Prostate gland (tissue), 2 donors: ENCODE measurements around the gene RUSF1. TPM values are rescaled to one million over a fixed set of nuclear protein-coding genes. Genes with fewer than 3 reads are reported as not detected.

ENCODE experiments used
- DNase-seq: peaks from one replicate; pipeline ENCODE4 v3.0.0-alpha.2; 2019; ENCODE audit warnings: low spot score
- H3K27ac ChIP-seq, 2 donors: fragments of 200-600 bp; sonication (generic); 2 replicates each; pipeline ENCODE4 v1.5.1; 2017 to 2019
- H3K27me3 ChIP-seq: fragments of 200-600 bp; sonication (generic); replicated peaks from 2 replicates; pipeline ENCODE4 v1.5.1; 2019; ENCODE audit not compliant: insufficient read depth
- H3K36me3 ChIP-seq, 2 donors: fragments of 200-600 bp; sonication (generic); 1 replicate in 1 of 2; 2 replicates in 1 of 2; pipeline versions ENCODE4 v1.5.1 to v1.8.1; 2017 to 2019
- H3K4me1 ChIP-seq: fragments of 200-600 bp; sonication (generic); replicated peaks from 2 replicates; pipeline ENCODE4 v1.5.1; 2019
- H3K4me3 ChIP-seq, 2 donors: fragments of 200-600 bp; sonication (generic); 2 replicates each; pipeline ENCODE4 v1.5.1; 2017 to 2019
- H3K9me3 ChIP-seq: fragments of 200-600 bp; sonication (generic); 2 replicates; pipeline ENCODE4 v1.5.1; 2017
- POLR2A ChIP-seq: fragments of 450-650 bp; IDR thresholded peaks from one replicate; pipeline ENCODE4 v1.6.1; 2016; ENCODE audit warnings: antibody characterized with exemption, mild to moderate bottlenecking
- POLR2AphosphoS5 ChIP-seq: sonication (generic); formaldehyde crosslinking; IDR thresholded peaks from one replicate; pipeline ENCODE4 v1.6.1; 2017; ENCODE audit warnings: antibody characterized with exemption
- WGBS: methylation state at CpG from one replicate; pipeline ENCODE4 v1.1.5; 2018; 5-methylcytosine and 5-hydroxymethylcytosine counted together
- intact Hi-C: fragments of 100-400 bp; cut with DNase I; formaldehyde crosslinking; loops from one replicate; pipeline ENCODE4 v1.14.2; 2022
- total RNA-seq, 2 donors: library from RNA; depleted of rRNA; stranded (reverse); fragments of >200 nt; gene quantifications; one replicate each; pipeline ENCODE4 v1.1.0, GENCODE V29; 2016
- TF ChIP-seq, protein P1 (sequence below), 4 experiments: fragments of 200-600 bp in 2 of 4; fragments of 450-650 bp in 2 of 4; sonication (generic) in 2 of 4; IDR thresholded peaks; 1 replicate in 3 of 4; 2 replicates in 1 of 4; pipeline ENCODE4 v1.5.1; 2016 to 2019; ENCODE audit warnings: antibody characterized with exemption in 4 of 4, mild to moderate bottlenecking in 2 of 4, moderate library complexity in 2 of 4

Gene RUSF1
- total RNA-seq, 2 donors from 2014 or later, result 142 to 153 TPM

DNA sequence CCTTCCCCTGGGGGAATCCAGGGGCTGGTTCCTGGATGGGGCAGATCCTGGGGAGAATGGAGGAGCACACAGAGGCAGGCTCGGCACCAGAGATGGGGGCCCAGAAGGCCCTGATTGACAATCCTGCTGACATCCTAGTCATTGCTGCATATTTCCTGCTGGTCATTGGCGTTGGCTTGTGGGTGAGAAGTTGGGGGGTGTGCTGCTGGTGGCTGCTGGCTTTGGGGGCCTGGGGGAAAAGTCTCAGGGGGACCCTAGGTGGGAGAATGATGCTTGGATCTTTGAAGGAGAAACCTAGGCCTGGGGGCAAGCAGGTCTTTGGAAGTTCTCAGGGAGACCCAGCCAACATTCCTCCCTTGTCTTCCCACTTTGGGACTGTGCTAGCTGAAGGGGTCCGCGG is 25.1 kb downstream of the RUSF1 start, which contains the start of gene SLC5A2:
SLC5A2 (plus strand) TSS at position 43 of the 400 bp plus-strand sequence; CDS start at position 57, 14 bp downstream.
- DNase-seq, result no peak
- H3K27ac ChIP-seq, result no peak within 1 kb of the TSS
- no peaks in the 10 kb centered on the region for H3K9me3 ChIP-seq
- no peak within 1 kb of the TSS for H3K4me3 ChIP-seq
- no peaks in the 10 kb centered on the region for H3K4me1 ChIP-seq
- no peaks in the 10 kb centered on the region for H3K36me3 ChIP-seq
- intact Hi-C loops, result no loop called here
- no peak for TF ChIP-seq POLR2A
- TF ChIP-seq POLR2AphosphoS5, result no peak
- TF ChIP-seq, protein P1, sequence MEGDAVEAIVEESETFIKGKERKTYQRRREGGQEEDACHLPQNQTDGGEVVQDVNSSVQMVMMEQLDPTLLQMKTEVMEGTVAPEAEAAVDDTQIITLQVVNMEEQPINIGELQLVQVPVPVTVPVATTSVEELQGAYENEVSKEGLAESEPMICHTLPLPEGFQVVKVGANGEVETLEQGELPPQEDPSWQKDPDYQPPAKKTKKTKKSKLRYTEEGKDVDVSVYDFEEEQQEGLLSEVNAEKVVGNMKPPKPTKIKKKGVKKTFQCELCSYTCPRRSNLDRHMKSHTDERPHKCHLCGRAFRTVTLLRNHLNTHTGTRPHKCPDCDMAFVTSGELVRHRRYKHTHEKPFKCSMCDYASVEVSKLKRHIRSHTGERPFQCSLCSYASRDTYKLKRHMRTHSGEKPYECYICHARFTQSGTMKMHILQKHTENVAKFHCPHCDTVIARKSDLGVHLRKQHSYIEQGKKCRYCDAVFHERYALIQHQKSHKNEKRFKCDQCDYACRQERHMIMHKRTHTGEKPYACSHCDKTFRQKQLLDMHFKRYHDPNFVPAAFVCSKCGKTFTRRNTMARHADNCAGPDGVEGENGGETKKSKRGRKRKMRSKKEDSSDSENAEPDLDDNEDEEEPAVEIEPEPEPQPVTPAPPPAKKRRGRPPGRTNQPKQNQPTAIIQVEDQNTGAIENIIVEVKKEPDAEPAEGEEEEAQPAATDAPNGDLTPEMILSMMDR (IDR thresholded peaks at IDR 0.05), result no peak
- H3K27me3 ChIP-seq, result no peaks in the 10 kb centered on the region
- 98% methylated on average over 4 of the region's 4 CpGs for WGBS

DNA sequence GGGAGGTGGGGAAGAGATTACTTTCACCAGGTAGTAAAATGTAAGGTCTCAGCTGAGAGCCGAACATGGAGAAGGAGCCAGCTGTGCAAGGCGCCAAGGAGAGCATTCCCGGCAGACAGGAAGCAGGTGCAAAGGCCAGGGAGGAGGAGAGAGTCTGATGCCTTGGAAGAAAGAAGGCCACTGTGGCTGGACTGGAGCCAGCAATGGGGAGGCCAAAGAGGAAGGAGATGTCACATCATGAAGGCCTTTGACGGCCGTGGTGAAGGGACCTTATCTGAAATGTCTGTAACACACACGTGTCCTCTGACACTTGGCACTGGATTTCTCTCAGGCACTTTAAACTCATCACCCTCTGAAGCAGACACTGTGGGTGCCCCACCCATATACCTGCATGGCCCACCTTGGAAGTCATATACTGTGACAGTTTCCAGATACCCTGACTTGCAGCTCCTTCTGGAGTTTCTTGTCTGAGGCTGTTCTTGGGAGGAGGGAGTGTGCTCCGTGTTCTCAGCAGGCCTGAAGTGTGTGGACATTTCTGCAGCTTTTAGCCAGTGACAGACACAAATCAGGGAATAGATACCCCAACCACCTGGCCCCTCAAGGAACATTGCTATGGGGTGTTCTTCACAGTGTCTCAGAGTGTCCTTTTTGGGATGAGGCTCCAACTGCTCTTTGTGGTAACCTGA is 27.2 kb downstream of the RUSF1 start:
- intact Hi-C loops, result no loop called here
- TF ChIP-seq, protein P1 (IDR thresholded peaks at IDR 0.05), result no peak
- no peak for TF ChIP-seq POLR2A
- TF ChIP-seq POLR2AphosphoS5, result no peak
- no peak for DNase-seq

DNA sequence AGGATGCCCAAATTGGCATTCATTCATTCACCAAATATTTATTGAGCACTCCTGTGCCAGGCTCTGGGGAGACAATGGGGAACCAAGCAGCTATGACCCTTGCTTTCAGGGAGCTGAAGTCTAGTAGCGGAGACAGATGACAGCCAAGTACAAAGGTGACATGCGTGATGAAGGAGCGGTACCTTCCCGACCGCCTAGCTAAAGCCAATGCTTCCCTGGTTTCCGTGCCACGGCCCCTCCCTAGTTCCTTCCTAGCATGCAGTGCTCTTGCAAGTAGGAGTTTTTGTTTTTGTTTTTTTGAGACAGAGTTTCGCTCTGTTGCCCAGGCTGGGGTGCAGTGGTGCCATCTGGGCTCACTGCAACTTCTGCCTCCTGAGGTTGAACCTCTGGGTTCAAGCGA is 28.4 kb downstream of the RUSF1 start:
- intact Hi-C loops, result no loop called here
- TF ChIP-seq POLR2AphosphoS5 (no peak), POLR2A (no peak)
- TF ChIP-seq, protein P1 (IDR thresholded peaks at IDR 0.05), result no peak
- no peaks in the 10 kb centered on the region for H3K4me1 ChIP-seq
- H3K36me3 ChIP-seq, result no peaks in the 10 kb centered on the region
- no peaks in the 10 kb centered on the region for H3K9me3 ChIP-seq
- DNase-seq, result no peak
- no peaks in the 10 kb centered on the region for H3K27me3 ChIP-seq
- no peak overlapping the region for H3K4me3 ChIP-seq
- WGBS, result 76% methylated on average over 9 of the region's 9 CpGs
- no peak overlapping the region for H3K27ac ChIP-seq

More for the DNA sequence above, 27.2 kb downstream of the RUSF1 start:
- no peak overlapping the region for H3K4me3 ChIP-seq
- no peak overlapping the region for H3K27ac ChIP-seq
- 35% methylated on average over 7 of the region's 7 CpGs for WGBS
- H3K36me3 ChIP-seq, result no peaks in the 10 kb centered on the region
- H3K9me3 ChIP-seq, result no peaks in the 10 kb centered on the region
- H3K4me1 ChIP-seq, result no peaks in the 10 kb centered on the region
- no peaks in the 10 kb centered on the region for H3K27me3 ChIP-seq

DNA sequence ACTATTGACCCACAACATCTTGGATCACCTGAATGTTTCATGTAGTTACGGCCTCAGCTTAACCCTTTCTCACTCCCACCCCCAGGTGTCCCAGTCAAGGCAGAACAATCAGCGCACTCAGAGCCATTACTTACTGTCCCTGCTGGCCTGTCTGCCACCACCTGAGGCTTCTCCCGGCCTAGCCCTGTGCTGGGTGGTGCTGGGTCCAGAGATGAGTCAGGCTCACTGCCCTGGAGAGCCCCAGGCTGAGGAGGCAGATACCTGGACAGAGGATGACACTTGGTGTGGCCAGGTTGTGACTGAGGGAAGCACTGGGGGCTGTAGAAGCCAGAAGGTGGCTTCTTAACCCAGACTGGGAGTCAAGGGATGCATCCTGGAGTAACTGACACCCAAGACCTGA is 29.2 kb downstream of the RUSF1 start:
- TF ChIP-seq, protein P1 (IDR thresholded peaks at IDR 0.05), result no peak
- no peak for TF ChIP-seq POLR2A
- no peak for TF ChIP-seq POLR2AphosphoS5
- Histone ChIP-seq H3K9me3 (no peaks in the 10 kb centered on the region), H3K27me3 (no peaks in the 10 kb centered on the region), H3K36me3 (no peaks in the 10 kb centered on the region), H3K4me3 (no peak overlapping the region), H3K4me1 (no peaks in the 10 kb centered on the region), H3K27ac (no peak overlapping the region)
- no peak for DNase-seq
- WGBS, result 78% methylated on average over 3 of the region's 3 CpGs
- intact Hi-C loops, result no loop called here
